OCI-LY3 (cell line): ENCODE data around the gene FOXN1.

Experiments
- CTCF ChIP-seq: fragments of 200-600, 300-600 bp; sonication (generic); IDR thresholded peaks from 2 replicates; pipeline ENCODE4 v1.5.1; 2014; ENCODE audit warnings: antibody characterized with exemption, low read length, low read depth
- EZH2phosphoT487 ChIP-seq: fragments of 200-600 bp; shearing (Covaris generic); IDR thresholded peaks from 2 replicates; pipeline ENCODE4 v1.6.1; 2018; ENCODE audit warnings: antibody characterized with exemption, mixed run types, low read depth

GRCh38 chr17:28475151-28475900 is 30.8 kb upstream of the FOXN1 start:
- no peak for TF ChIP-seq CTCF
- no peak for TF ChIP-seq EZH2phosphoT487
